ENCODE data around the gene HOXA3. TPM values are rescaled to one million over a fixed set of nuclear protein-coding genes. Genes with fewer than 3 reads are reported as not detected.

Gene HOXA3
- total RNA-seq, 1 experiment from 2014 or later = 30.2 TPM

- intact Hi-C loops (cut with micrococcal nuclease; ENCODE audit: unreplicated experiment) (loop anchor here (5.0 kb wide), 3 partner anchors 412 to 902 kb away; no protein-coding TSS in a partner anchor), in situ Hi-C loops (cut with HindIII; ENCODE audit: low pct_unique_long_range_greater_than_20kb, low sequenced_read_pairs) (no loop called here)
- CTCF ChIA-PET = interaction anchor here (0.6 kb wide), 1 partner anchor 13 kb away, joined by 7 read pairs; no protein-coding TSS in a partner anchor
- DNase-seq (ENCODE audit: low read depth, low spot score) (no peak), ATAC-seq (no peak)
- H3K36me3 ChIP-seq (ENCODE audit: control insufficient read depth, insufficient read depth, low read length) = peaks cover 2% of the 10 kb centered on the region; the same call in 1 of the 2 replicates
- H3K4me1 ChIP-seq (ENCODE audit: control insufficient read depth, insufficient read depth, low read length) = peaks cover 4% of the 10 kb centered on the region; the same call in 1 of the 2 replicates
- no peaks in the 10 kb centered on the region; the same call in 1 of the 2 replicates for H3K27me3 ChIP-seq (ENCODE audit: control insufficient read depth, insufficient read depth, low read length)
- POLR2A ChIA-PET = no interaction called here
- H3K4me3 ChIP-seq (ENCODE audit: low read depth in 2 of 2, low read length in 2 of 2) = no peak overlapping the region
- BruUV-seq (replicated peaks) = no TSS peak
- no peak overlapping the region for H3K27ac ChIP-seq (ENCODE audit: low read length)
- H3K9me3 ChIP-seq (ENCODE audit: control insufficient read depth, insufficient read depth, low read depth, low read length) = no peaks in the 10 kb centered on the region
- TF ChIP-seq CTCF (IDR thresholded peaks at IDR 0.05) (no peak), TCF7L2 (IDR thresholded peaks at IDR 0.05; ENCODE audit: low read depth, low read length) (no peak), REST (IDR thresholded peaks at IDR 0.05; ENCODE audit: insufficient read depth in 1 of 2, low read depth in 2 of 2, low read length in 1 of 2) (no peak), POLR2AphosphoS5 (IDR thresholded peaks at IDR 0.05; ENCODE audit: low read depth, low read length) (no peak), SIN3A (IDR thresholded peaks at IDR 0.05; ENCODE audit: borderline replicate concordance, insufficient read depth, low read depth, low read length) (no peak)
Observed at GRCh38 chr7:27194686-27195379, 42.5 kb upstream of the HOXA3 start.

GRCh38 chr7:27194002-27194352 lies 41.6 kb upstream of the HOXA3 start:
- in situ Hi-C loops (cut with HindIII; ENCODE audit: low pct_unique_long_range_greater_than_20kb, low sequenced_read_pairs) (no loop called here), intact Hi-C loops (cut with micrococcal nuclease; ENCODE audit: unreplicated experiment) (no loop called here)
- Histone ChIP-seq H3K36me3 (ENCODE audit: control insufficient read depth, insufficient read depth, low read length) (peaks cover 2% of the 10 kb centered on the region; the same call in 1 of the 2 replicates), H3K4me3 (ENCODE audit: low read depth in 2 of 2, low read length in 2 of 2) (no peak overlapping the region), H3K27me3 (ENCODE audit: control insufficient read depth, insufficient read depth, low read length) (no peaks in the 10 kb centered on the region; the same call in 1 of the 2 replicates), H3K27ac (ENCODE audit: low read length) (no peak overlapping the region), H3K9me3 (ENCODE audit: control insufficient read depth, insufficient read depth, low read depth, low read length) (no peaks in the 10 kb centered on the region), H3K4me1 (ENCODE audit: control insufficient read depth, insufficient read depth, low read length) (peaks cover 4% of the 10 kb centered on the region; the same call in 1 of the 2 replicates)
- POLR2A ChIA-PET = no interaction called here
- no TSS peak for BruUV-seq (replicated peaks)
- TF ChIP-seq REST (IDR thresholded peaks at IDR 0.05; ENCODE audit: insufficient read depth in 1 of 2, low read depth in 2 of 2, low read length in 1 of 2) (no peak), POLR2AphosphoS5 (IDR thresholded peaks at IDR 0.05; ENCODE audit: low read depth, low read length) (no peak), TCF7L2 (IDR thresholded peaks at IDR 0.05; ENCODE audit: low read depth, low read length) (no peak), CTCF (IDR thresholded peaks at IDR 0.05) (no peak), SIN3A (IDR thresholded peaks at IDR 0.05; ENCODE audit: borderline replicate concordance, insufficient read depth, low read depth, low read length) (no peak)
- DNase-seq (ENCODE audit: low read depth, low spot score) (no peak), ATAC-seq (no peak)
- CTCF ChIA-PET = no interaction called here
